Measurements from ENCODE around the gene CHADL.
"Not testable (repeated sequence)": the region's sequence is repeated elsewhere in the genome, so short reads cannot be mapped to it uniquely, and the experiment has no call there.

The CHADL gene

GRCh38 chr22:41267958-41268357 lies 27.2 kb upstream of the CHADL start:
- H3K4me3 Mint-ChIP-seq, result no peak overlapping the region
- H3K27me3 Mint-ChIP-seq, result no peaks in the 10 kb centered on the region
- no peak for DNase-seq
- H3K27ac Mint-ChIP-seq, result peak overlapping the region in 1 of 2 donors; percentile 55
- peaks cover 0 to 1% of the 10 kb centered on the region in 2 donors for H3K4me1 Mint-ChIP-seq (ENCODE audit: low read depth in 2 of 2)
- peaks cover 77% of the 10 kb centered on the region for H3K36me3 Mint-ChIP-seq (ENCODE audit: insufficient read depth)
- H3K9me3 Mint-ChIP-seq, result no peaks in the 10 kb centered on the region
- ATAC-seq (replicated peaks), result no peak

- DNase-seq (no peak), ATAC-seq (replicated peaks) (no peak)
- peaks cover 53% of the 10 kb centered on the region for H3K36me3 Mint-ChIP-seq (ENCODE audit: insufficient read depth)
- H3K4me3 Mint-ChIP-seq, result no peak overlapping the region
- peak overlapping the region in 1 of 2 donors; percentile 56 for H3K27ac Mint-ChIP-seq
- H3K27me3 Mint-ChIP-seq, result no peaks in the 10 kb centered on the region
- no peaks in the 10 kb centered on the region for H3K9me3 Mint-ChIP-seq
- peaks cover 0 to 1% of the 10 kb centered on the region in 2 donors for H3K4me1 Mint-ChIP-seq (ENCODE audit: low read depth in 2 of 2)
These were observed 23.7 kb upstream of the CHADL start for GRCh38 chr22:41264408-41264941.

GRCh38 chr22:41263704-41264103 lies 23.0 kb upstream of the CHADL start:
- H3K27me3 Mint-ChIP-seq, result no peaks in the 10 kb centered on the region
- H3K36me3 Mint-ChIP-seq (ENCODE audit: insufficient read depth), result peaks cover 54% of the 10 kb centered on the region
- ATAC-seq (replicated peaks), result no peak

GRCh38 chr22:41262250-41262765 lies 21.6 kb upstream of the CHADL start:
- ATAC-seq (replicated peaks) (no peak), DNase-seq (no peak)
- H3K4me3 Mint-ChIP-seq, result no peak overlapping the region
- no peaks in the 10 kb centered on the region for H3K27me3 Mint-ChIP-seq
- peaks cover 57% of the 10 kb centered on the region for H3K36me3 Mint-ChIP-seq (ENCODE audit: insufficient read depth)
- no peaks in the 10 kb centered on the region for H3K4me1 Mint-ChIP-seq (ENCODE audit: low read depth in 2 of 2)
- H3K9me3 Mint-ChIP-seq, result no peaks in the 10 kb centered on the region
- H3K27ac Mint-ChIP-seq, result no peak overlapping the region

More at GRCh38 chr22:41263704-41264103, 23.0 kb upstream of the CHADL start:
- H3K27ac Mint-ChIP-seq, result peak overlapping the region in 1 of 2 donors; percentile 71
- H3K9me3 Mint-ChIP-seq, result no peaks in the 10 kb centered on the region
- H3K4me3 Mint-ChIP-seq, result no peak overlapping the region
- no peak for DNase-seq
- peaks cover 0 to 1% of the 10 kb centered on the region in 2 donors for H3K4me1 Mint-ChIP-seq (ENCODE audit: low read depth in 2 of 2)

GRCh38 chr22:41261541-41262249 lies 21.0 kb upstream of the CHADL start:
- peaks cover 60% of the 10 kb centered on the region for H3K36me3 Mint-ChIP-seq (ENCODE audit: insufficient read depth)

GRCh38 chr22:41260871-41261270 lies 20.1 kb upstream of the CHADL start:
- DNase-seq (no peak), ATAC-seq (replicated peaks) (no peak)
- peaks cover 63% of the 10 kb centered on the region for H3K36me3 Mint-ChIP-seq (ENCODE audit: insufficient read depth)
- no peak overlapping the region for H3K27ac Mint-ChIP-seq
- H3K4me3 Mint-ChIP-seq, result no peak overlapping the region
- no peaks in the 10 kb centered on the region for H3K27me3 Mint-ChIP-seq
- no peaks in the 10 kb centered on the region for H3K9me3 Mint-ChIP-seq
- no peaks in the 10 kb centered on the region for H3K4me1 Mint-ChIP-seq (ENCODE audit: low read depth in 2 of 2)

More at GRCh38 chr22:41261541-41262249, 21.0 kb upstream of the CHADL start:
- ATAC-seq (replicated peaks) (no peak), DNase-seq (no peak)
- H3K4me3 Mint-ChIP-seq, result no peak overlapping the region
- H3K27ac Mint-ChIP-seq, result no peak overlapping the region
- H3K4me1 Mint-ChIP-seq (ENCODE audit: low read depth in 2 of 2), result no peaks in the 10 kb centered on the region
- H3K9me3 Mint-ChIP-seq, result no peaks in the 10 kb centered on the region
- H3K27me3 Mint-ChIP-seq, result no peaks in the 10 kb centered on the region

GRCh38 chr22:41259756-41260155 lies 19.0 kb upstream of the CHADL start:
- not testable (repeated sequence) for H3K4me1 Mint-ChIP-seq (ENCODE audit: low read depth in 2 of 2); H3K27me3 Mint-ChIP-seq; H3K27ac Mint-ChIP-seq; DNase-seq; ATAC-seq (replicated peaks); H3K4me3 Mint-ChIP-seq; H3K9me3 Mint-ChIP-seq
- H3K36me3 Mint-ChIP-seq (ENCODE audit: insufficient read depth), result peaks cover 64% of the 10 kb centered on the region

- Mint-ChIP-seq H3K4me3 (no peak overlapping the region), H3K36me3 (ENCODE audit: insufficient read depth) (peaks cover 78% of the 10 kb centered on the region), H3K4me1 (ENCODE audit: low read depth in 2 of 2) (no peaks in the 10 kb centered on the region), H3K27me3 (no peaks in the 10 kb centered on the region), H3K9me3 (no peaks in the 10 kb centered on the region), H3K27ac (peak overlapping the region in 1 of 2 donors; percentile 65)
- ATAC-seq (replicated peaks), result no peak
- DNase-seq, result no peak
These were observed 17.0 kb upstream of the CHADL start for GRCh38 chr22:41257696-41258095.

GRCh38 chr22:41256254-41257253 lies 15.8 kb upstream of the CHADL start:
- peak overlapping the region in 1 of 2 donors; percentile 67 for H3K27ac Mint-ChIP-seq
- no peaks in the 10 kb centered on the region for H3K9me3 Mint-ChIP-seq

GRCh38 chr22:41254230-41254629 lies 13.5 kb upstream of the CHADL start:
- Mint-ChIP-seq H3K27me3 (no peaks in the 10 kb centered on the region), H3K9me3 (no peaks in the 10 kb centered on the region), H3K27ac (peak overlapping the region in 1 of 2 donors; percentile 30), H3K4me1 (ENCODE audit: low read depth in 2 of 2) (no peaks in the 10 kb centered on the region), H3K4me3 (no peak overlapping the region), H3K36me3 (ENCODE audit: insufficient read depth) (peaks cover 92% of the 10 kb centered on the region)
- DNase-seq, result no peak
- ATAC-seq (replicated peaks), result no peak

More at GRCh38 chr22:41256254-41257253, 15.8 kb upstream of the CHADL start:
- H3K4me3 Mint-ChIP-seq, result no peak overlapping the region
- H3K36me3 Mint-ChIP-seq (ENCODE audit: insufficient read depth), result peaks cover 88% of the 10 kb centered on the region
- H3K27me3 Mint-ChIP-seq, result no peaks in the 10 kb centered on the region
- H3K4me1 Mint-ChIP-seq (ENCODE audit: low read depth in 2 of 2), result no peaks in the 10 kb centered on the region
- no peak for DNase-seq
- no peak for ATAC-seq (replicated peaks)

GRCh38 chr22:41252365-41252764 lies 11.6 kb upstream of the CHADL start:
- Mint-ChIP-seq H3K27me3 (no peaks in the 10 kb centered on the region), H3K4me3 (no peak overlapping the region), H3K9me3 (no peaks in the 10 kb centered on the region), H3K27ac (no peak overlapping the region), H3K4me1 (ENCODE audit: low read depth in 2 of 2) (no peaks in the 10 kb centered on the region), H3K36me3 (ENCODE audit: insufficient read depth) (peaks cover 81% of the 10 kb centered on the region)
- ATAC-seq (replicated peaks), result no peak
- DNase-seq, result no peak

- H3K4me1 Mint-ChIP-seq (ENCODE audit: low read depth in 2 of 2), result no peaks in the 10 kb centered on the region
- peaks cover 68% of the 10 kb centered on the region for H3K36me3 Mint-ChIP-seq (ENCODE audit: insufficient read depth)
- H3K27ac Mint-ChIP-seq, result peak overlapping the region in 1 of 2 donors; percentile 81
- no peaks in the 10 kb centered on the region for H3K9me3 Mint-ChIP-seq
- no peak for ATAC-seq (replicated peaks)
- no peak overlapping the region for H3K4me3 Mint-ChIP-seq
- no peak for DNase-seq
- H3K27me3 Mint-ChIP-seq, result no peaks in the 10 kb centered on the region
These were observed 9.4 kb upstream of the CHADL start for GRCh38 chr22:41250127-41250526.

- Mint-ChIP-seq H3K36me3 (ENCODE audit: insufficient read depth) (peaks cover 66% of the 10 kb centered on the region), H3K4me1 (ENCODE audit: low read depth in 2 of 2) (no peaks in the 10 kb centered on the region), H3K27me3 (no peaks in the 10 kb centered on the region), H3K9me3 (no peaks in the 10 kb centered on the region), H3K27ac (peak overlapping the region in 1 of 2 donors; percentile 81), H3K4me3 (no peak overlapping the region)
- DNase-seq (no peak), ATAC-seq (replicated peaks) (no peak)
These were observed 8.7 kb upstream of the CHADL start for GRCh38 chr22:41249442-41249841.

All from effector memory CD8-positive, alpha-beta T cell (primary cell).